Testis (tissue), 2 donors: ENCODE measurements around the gene ETDB.

ENCODE experiments used
- POLR2A ChIP-seq: fragments of 450-650 bp; IDR thresholded peaks from one replicate; pipeline ENCODE4 v1.6.1; 2017; ENCODE audit warnings: antibody characterized with exemption, mild to moderate bottlenecking, moderate library complexity
- TF ChIP-seq, protein P1 (sequence below), 3 experiments: fragments of 450-650 bp in 2 of 3; fragments of 200-600 bp in 1 of 3; sonication (generic) in 1 of 3; IDR thresholded peaks; one replicate each; pipeline ENCODE4 v1.5.1; 2016 to 2019; ENCODE audit warnings: antibody characterized with exemption in 3 of 3, mild to moderate bottlenecking in 2 of 3, moderate library complexity in 1 of 3

DNA sequence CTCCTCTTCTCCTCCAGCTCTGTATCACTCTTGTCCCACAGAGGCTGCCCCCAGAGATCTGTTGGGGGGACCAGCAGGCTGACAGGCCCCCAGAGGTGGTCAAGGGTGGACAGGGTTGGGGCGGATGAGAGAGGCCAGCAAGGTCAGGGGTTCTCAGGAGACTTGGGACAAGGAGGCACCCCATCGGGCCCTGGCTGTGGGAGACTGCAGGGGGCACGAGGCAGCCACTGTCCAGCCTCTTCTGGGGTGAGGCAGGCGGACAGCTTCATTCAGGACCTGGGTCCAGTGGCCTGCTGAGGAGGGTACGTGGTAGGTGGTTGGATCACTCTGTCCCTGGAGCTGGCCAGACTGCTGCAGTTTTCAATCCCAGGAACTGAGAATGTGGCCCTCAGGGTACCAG, 24.6 kb downstream of the ETDB start:
- TF ChIP-seq, protein P1, sequence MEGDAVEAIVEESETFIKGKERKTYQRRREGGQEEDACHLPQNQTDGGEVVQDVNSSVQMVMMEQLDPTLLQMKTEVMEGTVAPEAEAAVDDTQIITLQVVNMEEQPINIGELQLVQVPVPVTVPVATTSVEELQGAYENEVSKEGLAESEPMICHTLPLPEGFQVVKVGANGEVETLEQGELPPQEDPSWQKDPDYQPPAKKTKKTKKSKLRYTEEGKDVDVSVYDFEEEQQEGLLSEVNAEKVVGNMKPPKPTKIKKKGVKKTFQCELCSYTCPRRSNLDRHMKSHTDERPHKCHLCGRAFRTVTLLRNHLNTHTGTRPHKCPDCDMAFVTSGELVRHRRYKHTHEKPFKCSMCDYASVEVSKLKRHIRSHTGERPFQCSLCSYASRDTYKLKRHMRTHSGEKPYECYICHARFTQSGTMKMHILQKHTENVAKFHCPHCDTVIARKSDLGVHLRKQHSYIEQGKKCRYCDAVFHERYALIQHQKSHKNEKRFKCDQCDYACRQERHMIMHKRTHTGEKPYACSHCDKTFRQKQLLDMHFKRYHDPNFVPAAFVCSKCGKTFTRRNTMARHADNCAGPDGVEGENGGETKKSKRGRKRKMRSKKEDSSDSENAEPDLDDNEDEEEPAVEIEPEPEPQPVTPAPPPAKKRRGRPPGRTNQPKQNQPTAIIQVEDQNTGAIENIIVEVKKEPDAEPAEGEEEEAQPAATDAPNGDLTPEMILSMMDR (IDR thresholded peaks at IDR 0.05): no peak
- TF ChIP-seq POLR2A: no peak
